Type B pancreatic cell (in vitro differentiated cells): ENCODE results near the gene MCOLN2. TPM values are rescaled to one million over a fixed set of nuclear protein-coding genes. Genes with fewer than 3 reads are reported as not detected.

Source experiments
- DNase-seq: peaks from one replicate; pipeline ENCODE4 v3.0.0; 2021; ENCODE audit warnings: mixed read lengths; ENCODE audit not compliant: unreplicated experiment; ENCODE audit errors: extremely low spot score
- H3K27ac Mint-ChIP-seq: 2 replicates; pipeline ENCODE4 v1.8.0; 2021; ENCODE audit warnings: mild to moderate bottlenecking, mixed read lengths
- H3K27me3 Mint-ChIP-seq: 2 replicates; pipeline ENCODE4 v1.8.0; 2021; ENCODE audit warnings: mixed read lengths
- H3K36me3 Mint-ChIP-seq: 2 replicates; pipeline ENCODE4 v1.8.0; 2021; ENCODE audit warnings: mixed read lengths
- H3K4me1 Mint-ChIP-seq: one replicate; pipeline ENCODE4 v1.8.0; 2021; ENCODE audit warnings: mixed read lengths; ENCODE audit not compliant: unreplicated experiment
- H3K4me3 Mint-ChIP-seq: 2 replicates; pipeline ENCODE4 v1.8.0; 2021; ENCODE audit warnings: mild to moderate bottlenecking, mixed read lengths
- H3K9me3 Mint-ChIP-seq: 2 replicates; pipeline ENCODE4 v1.8.0; 2021; ENCODE audit warnings: mixed read lengths
- CTCF ChIP-seq: fragments of 200-600 bp; sonication (generic); conservative IDR thresholded peaks from 2 replicates; pipeline ENCODE4 v1.5.0; 2021; ENCODE audit warnings: antibody characterized with exemption, mild to moderate bottlenecking
- total RNA-seq: library from RNA; stranded (reverse); gene quantifications from 2 replicates; pipeline ENCODE4 v1.2.1, GENCODE V29; 2021; ENCODE audit warnings: low replicate concordance

MCOLN2 gene
- total RNA-seq, 1 donor from 2014 or later = 0.19 TPM

GRCh38 chr1:85028151-85028550 lies 31.2 kb upstream of the MCOLN2 start:
- no peak for DNase-seq
- H3K27me3 Mint-ChIP-seq = no peaks in the 10 kb centered on the region
- no peak overlapping the region for H3K27ac Mint-ChIP-seq
- no peak for TF ChIP-seq CTCF
- H3K36me3 Mint-ChIP-seq = no peaks in the 10 kb centered on the region
- H3K4me3 Mint-ChIP-seq = no peak overlapping the region
- H3K9me3 Mint-ChIP-seq = no peaks in the 10 kb centered on the region
- H3K4me1 Mint-ChIP-seq = no peaks in the 10 kb centered on the region

DNA sequence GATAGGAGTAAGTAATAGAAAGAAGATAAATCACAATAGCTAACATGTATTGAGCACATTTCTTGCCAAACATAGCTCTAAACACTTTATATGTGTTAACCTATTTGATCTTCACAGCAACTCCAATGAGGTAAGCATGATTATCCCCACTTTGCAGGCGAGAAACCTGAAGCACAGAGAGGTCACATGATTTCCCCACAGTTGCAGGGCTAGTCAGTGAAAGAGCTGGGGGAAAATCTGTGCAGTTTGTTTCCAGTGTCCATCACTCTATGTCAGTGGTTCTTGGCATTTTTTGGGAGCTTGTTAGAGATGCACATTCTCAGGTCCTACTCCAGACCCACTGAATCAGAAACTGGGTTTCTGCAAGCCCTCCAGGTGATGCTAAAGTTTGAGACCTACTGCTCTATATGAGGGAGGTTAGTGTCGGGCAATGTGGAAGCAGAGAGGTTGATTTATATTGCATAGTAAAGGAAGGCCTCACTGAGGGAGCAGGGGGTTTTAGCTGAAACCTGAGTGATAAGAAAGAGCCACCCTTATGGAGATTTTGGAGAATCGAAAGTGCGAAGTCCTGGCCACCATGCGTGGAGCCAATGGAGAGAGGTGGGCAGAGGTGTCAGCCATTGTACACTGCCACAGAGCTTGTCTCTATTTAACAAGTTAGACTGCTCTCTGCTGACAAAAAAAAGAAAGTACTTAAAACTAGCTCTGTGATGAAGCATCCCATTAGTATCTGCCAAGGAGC lies 30.5 kb upstream of the MCOLN2 start:
- no peak overlapping the region for H3K4me3 Mint-ChIP-seq
- no peaks in the 10 kb centered on the region for H3K36me3 Mint-ChIP-seq
- no peak for DNase-seq
- no peak overlapping the region for H3K27ac Mint-ChIP-seq
- H3K27me3 Mint-ChIP-seq = no peaks in the 10 kb centered on the region
- TF ChIP-seq CTCF = no peak
- H3K9me3 Mint-ChIP-seq = no peaks in the 10 kb centered on the region
- no peaks in the 10 kb centered on the region for H3K4me1 Mint-ChIP-seq

- no peak for TF ChIP-seq CTCF
- DNase-seq = no peak
- H3K4me1 Mint-ChIP-seq = no peaks in the 10 kb centered on the region
- H3K9me3 Mint-ChIP-seq = no peaks in the 10 kb centered on the region
- H3K27ac Mint-ChIP-seq = no peak overlapping the region
- H3K36me3 Mint-ChIP-seq = no peaks in the 10 kb centered on the region
- H3K27me3 Mint-ChIP-seq = no peaks in the 10 kb centered on the region
- H3K4me3 Mint-ChIP-seq = no peak overlapping the region
Observed at GRCh38 chr1:85025940-85026339, 29.0 kb upstream of the MCOLN2 start.

DNA sequence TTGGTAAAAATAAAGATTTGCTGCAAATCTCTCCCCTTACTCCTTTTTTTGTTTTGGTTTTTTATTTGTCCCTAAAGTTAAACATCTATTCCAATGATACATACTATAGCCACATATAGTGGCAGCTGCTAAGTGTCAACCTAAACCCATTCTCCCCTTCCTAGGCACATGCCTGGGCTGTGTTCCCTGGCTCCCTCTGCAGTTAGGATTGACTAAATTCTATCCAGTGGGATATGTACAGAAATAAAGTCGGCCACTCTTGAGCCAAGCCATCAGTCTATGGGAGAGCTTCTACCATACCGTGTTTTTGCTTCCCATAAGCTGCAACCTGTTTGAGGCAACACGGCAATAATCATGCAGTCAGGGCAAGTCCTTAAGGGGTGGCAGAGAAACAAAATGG lies 27.8 kb upstream of the MCOLN2 start:
- no peak overlapping the region for H3K4me3 Mint-ChIP-seq
- H3K36me3 Mint-ChIP-seq = no peaks in the 10 kb centered on the region
- peaks cover 4% of the 10 kb centered on the region for H3K4me1 Mint-ChIP-seq
- H3K9me3 Mint-ChIP-seq = no peaks in the 10 kb centered on the region
- DNase-seq = no peak
- no peak for TF ChIP-seq CTCF
- H3K27me3 Mint-ChIP-seq = no peaks in the 10 kb centered on the region
- no peak overlapping the region for H3K27ac Mint-ChIP-seq

- H3K4me1 Mint-ChIP-seq = peaks cover 4% of the 10 kb centered on the region
Observed at GRCh38 chr1:85022700-85023099, 25.8 kb upstream of the MCOLN2 start.

More at GRCh38 chr1:85022700-85023099, 25.8 kb upstream of the MCOLN2 start:
- Mint-ChIP-seq H3K27ac (no peak overlapping the region), H3K4me3 (no peak overlapping the region), H3K36me3 (no peaks in the 10 kb centered on the region), H3K9me3 (no peaks in the 10 kb centered on the region), H3K27me3 (no peaks in the 10 kb centered on the region)
- no peak for TF ChIP-seq CTCF
- DNase-seq = no peak
